Transverse colon (tissue), 4 donors: ENCODE data around the gene IFT81.

Experiments
- POLR2A ChIP-seq: fragments of 450-650 bp; IDR thresholded peaks from one replicate; pipeline ENCODE4 v1.6.1; 2016; ENCODE audit warnings: antibody characterized with exemption, mild to moderate bottlenecking, moderate library complexity
- POLR2AphosphoS5 ChIP-seq, 3 donors: sonication (generic); formaldehyde crosslinking; IDR thresholded peaks; one replicate each; pipeline ENCODE4 v1.6.1; 2016; ENCODE audit warnings: antibody characterized with exemption in 3 of 3
- TF ChIP-seq, protein P1 (sequence below), 5 experiments: fragments of 200-600 bp in 3 of 5; fragments of 450-650 bp in 2 of 5; sonication (generic) in 3 of 5; IDR thresholded peaks; 1 replicate in 2 of 5; 2 replicates in 3 of 5; pipeline ENCODE4 v1.5.1; 2016 to 2017; ENCODE audit warnings: antibody characterized with exemption in 5 of 5, inconsistent platforms in 3 of 5, mild to moderate bottlenecking in 2 of 5, moderate library complexity in 1 of 5

DNA sequence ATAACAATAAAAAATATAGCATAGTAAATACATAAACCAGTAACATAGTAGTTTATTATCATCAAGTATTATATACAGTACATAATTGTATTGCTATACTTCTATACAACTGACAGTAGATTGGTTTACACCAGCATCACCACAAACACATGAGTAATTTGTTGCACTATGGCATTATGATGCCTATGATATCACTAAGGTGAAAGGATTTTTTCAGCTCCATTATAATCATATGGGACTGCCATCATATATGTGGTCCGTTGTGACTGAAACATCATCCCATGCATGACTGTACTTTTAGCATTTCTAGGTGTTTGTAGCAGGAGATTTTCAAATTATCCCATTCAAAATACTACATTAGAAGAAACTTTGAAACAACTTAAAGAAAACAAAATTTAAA is 77.8 kb downstream of the IFT81 start:
- TF ChIP-seq POLR2AphosphoS5 (IDR thresholded peaks at IDR 0.05): no peak
- TF ChIP-seq, protein P1, sequence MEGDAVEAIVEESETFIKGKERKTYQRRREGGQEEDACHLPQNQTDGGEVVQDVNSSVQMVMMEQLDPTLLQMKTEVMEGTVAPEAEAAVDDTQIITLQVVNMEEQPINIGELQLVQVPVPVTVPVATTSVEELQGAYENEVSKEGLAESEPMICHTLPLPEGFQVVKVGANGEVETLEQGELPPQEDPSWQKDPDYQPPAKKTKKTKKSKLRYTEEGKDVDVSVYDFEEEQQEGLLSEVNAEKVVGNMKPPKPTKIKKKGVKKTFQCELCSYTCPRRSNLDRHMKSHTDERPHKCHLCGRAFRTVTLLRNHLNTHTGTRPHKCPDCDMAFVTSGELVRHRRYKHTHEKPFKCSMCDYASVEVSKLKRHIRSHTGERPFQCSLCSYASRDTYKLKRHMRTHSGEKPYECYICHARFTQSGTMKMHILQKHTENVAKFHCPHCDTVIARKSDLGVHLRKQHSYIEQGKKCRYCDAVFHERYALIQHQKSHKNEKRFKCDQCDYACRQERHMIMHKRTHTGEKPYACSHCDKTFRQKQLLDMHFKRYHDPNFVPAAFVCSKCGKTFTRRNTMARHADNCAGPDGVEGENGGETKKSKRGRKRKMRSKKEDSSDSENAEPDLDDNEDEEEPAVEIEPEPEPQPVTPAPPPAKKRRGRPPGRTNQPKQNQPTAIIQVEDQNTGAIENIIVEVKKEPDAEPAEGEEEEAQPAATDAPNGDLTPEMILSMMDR (IDR thresholded peaks at IDR 0.05): no peak
- no peak for TF ChIP-seq POLR2A
